ENCODE measurements around the gene ARRDC4.

GRCh38 chr15:97931314-97931713 is 29.2 kb upstream of the ARRDC4 start:
- TF ChIP-seq EZH2 (IDR thresholded peaks at IDR 0.05) (no peak), FOXP2 (optimal IDR thresholded peaks at IDR 0.05; ENCODE audit: control extremely low read depth, extremely low read length, insufficient read depth) (no peak), POLR2AphosphoS5 (IDR thresholded peaks at IDR 0.05; ENCODE audit: borderline replicate concordance, low read depth, low read length) (no peak)

Measured in SK-N-MC (cell line).